B cell (primary cell): ENCODE data around the gene KISS1R. TPM values are rescaled to one million over a fixed set of nuclear protein-coding genes. Genes with fewer than 3 reads are reported as not detected.

Source experiments
- ATAC-seq: fragments of 200-7000 bp; cut with Tn5 transposase; one replicate; pipeline ENCODE4 v1.10.0; 2021; ENCODE audit warnings: low read depth, mild to moderate bottlenecking, moderate number of reproducible peaks, moderate library complexity
- CTCF ChIA-PET: fragments of 350-600 bp; sonication (Branson Sonifier 250); formaldehyde crosslinking; loops from one replicate; lab custom pipeline; 2021; ENCODE audit warnings: antibody characterized with exemption, inconsistent platforms; lab: Charles Lee
- POLR2A ChIA-PET: fragments of 350-600 bp; sonication (Branson Sonifier 250); formaldehyde crosslinking; loops from one replicate; lab custom pipeline; 2021; ENCODE audit warnings: antibody characterized with exemption; lab: Charles Lee
- DNase-seq: peaks from one replicate; pipeline ENCODE4 v3.0.0; 2013
- H2AFZ ChIP-seq: 2 replicates; pipeline ENCODE4 v1.6.1; 2012; ENCODE audit warnings: mild to moderate bottlenecking, low read depth, low read length; ENCODE audit not compliant: insufficient read depth, poor library complexity, severe bottlenecking
- H3K27ac ChIP-seq, 2 donors: 1 replicate in 1 of 2; 2 replicates in 1 of 2; pipeline ENCODE4 v1.5.1; 2012 to 2013; ENCODE audit warnings: low read length in 2 of 2, mild to moderate bottlenecking in 2 of 2, moderate library complexity in 1 of 2
- H3K27me3 ChIP-seq, 4 experiments: fragments of 200-600 bp in 1 of 4; sonication (generic) in 1 of 4; replicated peaks in 1 of 4; 1 replicate in 2 of 4; 2 replicates in 2 of 4; pipeline versions ENCODE4 v1.6.1 to v1.7.0; 2013 to 2016; ENCODE audit warnings: low read length in 3 of 4, mild to moderate bottlenecking in 2 of 4, mixed read lengths in 1 of 4, moderate library complexity in 1 of 4; ENCODE audit not compliant: insufficient read depth in 4 of 4, control insufficient read depth in 3 of 4; ENCODE audit errors: control extremely low read depth in 1 of 4
- H3K36me3 ChIP-seq, 2 experiments: replicated peaks in 1 of 2; 1 replicate in 1 of 2; 2 replicates in 1 of 2; pipeline versions ENCODE4 v1.6.1 to v1.7.1; 2013; ENCODE audit warnings: low read length in 1 of 2; ENCODE audit not compliant: insufficient read depth in 2 of 2, control insufficient read depth in 1 of 2; ENCODE audit errors: control extremely low read depth in 1 of 2, extremely low read depth in 1 of 2
- H3K4me1 ChIP-seq, 2 donors: fragments of 200-600 bp in 1 of 2; sonication (generic) in 1 of 2; 1 replicate in 1 of 2; 2 replicates in 1 of 2; pipeline versions ENCODE4 v1.5.1 to v1.6.1; 2013 to 2017; ENCODE audit warnings: low read length in 2 of 2; ENCODE audit not compliant: control insufficient read depth in 2 of 2, insufficient read depth in 2 of 2
- H3K4me2 ChIP-seq: replicated peaks from 2 replicates; pipeline ENCODE3; 2012; ENCODE audit warnings: mild to moderate bottlenecking, low read depth, low read length; ENCODE audit not compliant: poor library complexity, severe bottlenecking
- H3K4me3 ChIP-seq, 5 experiments: fragments of 200-600 bp in 1 of 5; sonication (generic) in 1 of 5; 1 replicate in 3 of 5; 2 replicates in 2 of 5; pipeline versions ENCODE4 v1.5.1 to v1.7.0; 2011 to 2016; ENCODE audit warnings: low read length in 4 of 5, mild to moderate bottlenecking in 4 of 5, low read depth in 2 of 5, control low read depth in 1 of 5, moderate library complexity in 1 of 5; ENCODE audit not compliant: insufficient read depth in 1 of 5; ENCODE audit errors: control extremely low read depth in 1 of 5, extremely low read depth in 1 of 5
- H3K79me2 ChIP-seq: fragments of 200-600 bp; sonication (generic); one replicate; pipeline ENCODE4 v1.6.0; 2016; ENCODE audit warnings: low read length; ENCODE audit not compliant: control insufficient read depth, insufficient read depth
- H3K9ac ChIP-seq: fragments of 200-600 bp; sonication (generic); 2 replicates; pipeline ENCODE4 v1.6.1; 2017; ENCODE audit warnings: mild to moderate bottlenecking, low read length, moderate library complexity
- H3K9me3 ChIP-seq, 3 donors: one replicate each; pipeline versions ENCODE4 v1.6.1 to v1.7.1; 2013; ENCODE audit warnings: low read length in 2 of 3; ENCODE audit not compliant: control insufficient read depth in 2 of 3, insufficient read depth in 1 of 3; ENCODE audit errors: control extremely low read depth in 1 of 3
- H4K20me1 ChIP-seq: 2 replicates; pipeline ENCODE4 v1.6.0; 2012; ENCODE audit warnings: mild to moderate bottlenecking, low read length; ENCODE audit not compliant: insufficient read depth, control insufficient read depth, poor library complexity, severe bottlenecking
- H3K27ac Mint-ChIP-seq: one replicate; pipeline ENCODE4 v1.8.0; 2021; ENCODE audit warnings: mixed read lengths
- H3K27me3 Mint-ChIP-seq: one replicate; pipeline ENCODE4 v1.8.0; 2021; ENCODE audit warnings: mixed read lengths
- H3K4me1 Mint-ChIP-seq: one replicate; pipeline ENCODE4 v1.8.0; 2021; ENCODE audit warnings: mixed read lengths
- H3K4me3 Mint-ChIP-seq: one replicate; pipeline ENCODE4 v1.8.0; 2021; ENCODE audit warnings: mixed read lengths
- H3K9me3 Mint-ChIP-seq: one replicate; pipeline ENCODE4 v1.8.0; 2022; ENCODE audit warnings: mixed read lengths; ENCODE audit not compliant: insufficient read depth
- CTCF ChIP-seq: fragments of 200-600 bp; IDR thresholded peaks from one replicate; pipeline ENCODE4 v1.8.0; 2022; ENCODE audit warnings: antibody characterized with exemption, mild to moderate bottlenecking
- EZH2 ChIP-seq: IDR thresholded peaks from 2 replicates; pipeline ENCODE4 v1.6.1; 2012; ENCODE audit warnings: borderline replicate concordance, low read depth, mild to moderate bottlenecking, moderate library complexity, low read length; ENCODE audit not compliant: insufficient read depth, poor library complexity, severe bottlenecking
- WGBS: methylation state at CpG from one replicate; pipeline ENCODE4 v1.1.5; 2013; ENCODE audit warnings: missing lambda C conversion rate; ENCODE audit not compliant: insufficient coverage; 5-methylcytosine and 5-hydroxymethylcytosine counted together
- intact Hi-C: fragments of 100-400 bp; cut with micrococcal nuclease; formaldehyde crosslinking; loops from one replicate; pipeline ENCODE4 v1.10.0; 2022
- polyA plus RNA-seq: library from polyadenylated mRNA; depleted of rRNA; stranded (reverse); fragments of >200 nt; gene quantifications from 2 replicates; pipeline ENCODE4 v1.2.3, GENCODE V29; 2012
- total RNA-seq, 2 donors: library from RNA; stranded (reverse); fragments of 120-200 nt in 1 of 2; gene quantifications; 1 replicate in 1 of 2; 2 replicates in 1 of 2; pipeline versions ENCODE4 v1.2.3 to v1.2.4, GENCODE V29; 2013 to 2022

KISS1R gene
- total and polyA plus RNA-seq, 2 donors (not counting 1 experiment from before 2014, with no cell fraction given) = 0.79 to 1.3 TPM

- Histone ChIP-seq H3K4me1 (peaks cover 37 to 46% of the 10 kb centered on the region in 2 donors), H3K9me3 (peaks cover 0 to 4% (median 0%) of the 10 kb centered on the region in 3 donors), H3K27me3 (no peaks in the 10 kb centered on the region), H3K4me2 (no peak overlapping the region), H2AFZ (no peak overlapping the region), H3K27ac (no peak overlapping the region), H4K20me1 (peaks cover 46% of the 10 kb centered on the region), H3K9ac (no peak overlapping the region), H3K4me3 (no peak overlapping the region), H3K79me2 (peaks cover 70% of the 10 kb centered on the region), H3K36me3 (peaks cover 0 to 38% of the 10 kb centered on the region in 2 experiments)
- Mint-ChIP-seq H3K9me3 (no peaks in the 10 kb centered on the region), H3K4me1 (peaks cover 51% of the 10 kb centered on the region), H3K4me3 (no peak overlapping the region), H3K27me3 (no peaks in the 10 kb centered on the region), H3K27ac (peak overlapping the region; percentile 32)
- ChIA-PET POLR2A (interaction anchor here (0.6 to 5.7 kb wide), 3 partner anchors 11 to 53 kb away, joined by 3 to 56 read pairs (median 13); partner anchors contain the start of genes MED16 and RNU6-9), CTCF (interaction anchor here (1.0 kb wide), 1 partner anchor 11 kb away, joined by 6 read pairs; the partner anchor contains the start of gene RNU6-9)
- no peak for TF ChIP-seq CTCF
- TF ChIP-seq EZH2 = no peak
- ATAC-seq = no peak
- no peak for DNase-seq
- intact Hi-C loops = no loop called here
- WGBS = 94% methylated on average over 6 of the region's 8 CpGs
These were observed 12.6 kb upstream of the KISS1R start for GRCh38 chr19:904545-904944.

- H3K9me3 ChIP-seq = peaks cover 0 to 10% (median 0%) of the 10 kb centered on the region in 3 donors
- no peaks in the 10 kb centered on the region for H3K27me3 ChIP-seq
- peak overlapping the region; percentile 97 to 99 for H3K27ac ChIP-seq
- CTCF ChIA-PET = interaction anchor here (0.9 to 6.3 kb wide), 9 partner anchors 10 to 78 kb away, joined by 3 to 46 read pairs (median 5); partner anchors contain the start of genes KISS1R, MED16, RNU6-9 and WDR18
- Mint-ChIP-seq H3K27me3 (no peaks in the 10 kb centered on the region), H3K4me1 (peaks cover 54% of the 10 kb centered on the region), H3K9me3 (no peaks in the 10 kb centered on the region), H3K4me3 (peak overlapping the region; percentile 85), H3K27ac (peak overlapping the region; percentile 100)
- ATAC-seq = no peak
- peaks cover 29% of the 10 kb centered on the region for H4K20me1 ChIP-seq
- H3K4me1 ChIP-seq = peaks cover 50 to 59% of the 10 kb centered on the region in 2 donors
- no CpG with 5 or more reads among the region's 7 CpGs for WGBS
- intact Hi-C loops = loop anchor here (5.0 kb wide), 1 partner anchor 356 kb away; no protein-coding TSS in a partner anchor
- DNase-seq = peak; percentile 80
- POLR2A ChIA-PET = interaction anchor here (0.7 to 5.7 kb wide), 6 partner anchors 10 to 181 kb away, joined by 3 to 56 read pairs (median 4); partner anchors contain the start of genes MED16 and RNU6-9
- peaks cover 76% of the 10 kb centered on the region for H3K79me2 ChIP-seq
- H3K36me3 ChIP-seq = peaks cover 0 to 26% of the 10 kb centered on the region in 2 experiments
- no peak overlapping the region for H2AFZ ChIP-seq
- peak overlapping the region; percentile 92 for H3K4me2 ChIP-seq
- peak overlapping the region; percentile 27 for H3K9ac ChIP-seq
- H3K4me3 ChIP-seq = peak overlapping the region in 2 of 5 experiments; percentile 2 to 38
- TF ChIP-seq CTCF = no peak
- no peak for TF ChIP-seq EZH2
These were observed 10.7 kb upstream of the KISS1R start for GRCh38 chr19:906480-906879.
